GM12865 (cell line): ENCODE measurements around the gene PFAS.

Experiments used
- DNase-seq: peaks from one replicate; pipeline ENCODE4 v3.0.0; 2010; ENCODE audit warnings: low read depth
- H3K4me3 ChIP-seq: 2 replicates; pipeline ENCODE4 v1.5.1; 2011; ENCODE audit warnings: mild to moderate bottlenecking, low read depth, low read length, control low read depth
- TF ChIP-seq, protein P1 (sequence below): IDR thresholded peaks from 2 replicates; pipeline ENCODE4 v1.5.1; 2011; ENCODE audit warnings: low read length, control low read depth, low read depth, inconsistent platforms; ENCODE audit not compliant: insufficient read depth; ENCODE audit errors: missing control alignments

PFAS gene

DNA sequence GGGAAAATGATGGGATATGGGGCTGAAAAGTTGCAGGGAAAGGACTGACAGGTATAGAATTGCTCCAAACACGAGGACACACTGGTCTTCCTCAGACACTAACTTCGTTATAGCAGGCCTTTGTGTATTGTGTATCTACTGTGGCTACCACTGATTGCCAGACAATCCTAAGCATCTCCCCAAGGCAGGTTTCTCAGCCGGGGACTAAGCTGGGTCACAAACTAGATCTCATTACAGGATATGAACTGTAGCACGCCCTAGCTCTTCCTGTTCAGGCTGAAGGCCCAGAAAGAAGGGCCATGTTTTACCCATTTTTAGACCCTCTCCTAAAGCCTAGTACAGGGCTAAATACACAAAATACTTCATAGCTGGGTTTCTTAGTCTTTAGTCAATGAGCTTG, 34.3 kb downstream of the PFAS start:
- H3K4me3 ChIP-seq: no peak overlapping the region
- no peak for DNase-seq
- TF ChIP-seq, protein P1, sequence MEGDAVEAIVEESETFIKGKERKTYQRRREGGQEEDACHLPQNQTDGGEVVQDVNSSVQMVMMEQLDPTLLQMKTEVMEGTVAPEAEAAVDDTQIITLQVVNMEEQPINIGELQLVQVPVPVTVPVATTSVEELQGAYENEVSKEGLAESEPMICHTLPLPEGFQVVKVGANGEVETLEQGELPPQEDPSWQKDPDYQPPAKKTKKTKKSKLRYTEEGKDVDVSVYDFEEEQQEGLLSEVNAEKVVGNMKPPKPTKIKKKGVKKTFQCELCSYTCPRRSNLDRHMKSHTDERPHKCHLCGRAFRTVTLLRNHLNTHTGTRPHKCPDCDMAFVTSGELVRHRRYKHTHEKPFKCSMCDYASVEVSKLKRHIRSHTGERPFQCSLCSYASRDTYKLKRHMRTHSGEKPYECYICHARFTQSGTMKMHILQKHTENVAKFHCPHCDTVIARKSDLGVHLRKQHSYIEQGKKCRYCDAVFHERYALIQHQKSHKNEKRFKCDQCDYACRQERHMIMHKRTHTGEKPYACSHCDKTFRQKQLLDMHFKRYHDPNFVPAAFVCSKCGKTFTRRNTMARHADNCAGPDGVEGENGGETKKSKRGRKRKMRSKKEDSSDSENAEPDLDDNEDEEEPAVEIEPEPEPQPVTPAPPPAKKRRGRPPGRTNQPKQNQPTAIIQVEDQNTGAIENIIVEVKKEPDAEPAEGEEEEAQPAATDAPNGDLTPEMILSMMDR: no peak

DNA sequence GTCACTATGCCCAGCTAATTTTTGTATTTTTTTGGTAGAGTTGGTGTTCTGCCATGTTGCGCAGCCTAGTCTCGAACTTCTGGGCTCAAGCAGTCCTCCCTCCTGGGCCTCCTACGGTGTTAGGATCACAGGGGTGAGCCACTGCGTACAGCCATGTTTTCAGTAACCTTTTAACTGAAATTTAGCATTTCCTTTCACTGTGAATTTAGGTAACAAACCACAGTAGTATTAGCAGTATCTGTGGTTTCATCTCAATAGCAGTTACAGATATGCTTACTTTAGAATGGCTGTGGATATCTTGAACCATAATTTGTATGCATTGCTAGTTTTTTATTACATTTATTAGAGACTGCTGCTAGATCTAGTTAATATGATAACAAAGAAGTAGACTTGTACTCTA, 35.0 kb downstream of the PFAS start:
- no peak for DNase-seq
- H3K4me3 ChIP-seq: no peak overlapping the region
- TF ChIP-seq, protein P1: no peak

DNA sequence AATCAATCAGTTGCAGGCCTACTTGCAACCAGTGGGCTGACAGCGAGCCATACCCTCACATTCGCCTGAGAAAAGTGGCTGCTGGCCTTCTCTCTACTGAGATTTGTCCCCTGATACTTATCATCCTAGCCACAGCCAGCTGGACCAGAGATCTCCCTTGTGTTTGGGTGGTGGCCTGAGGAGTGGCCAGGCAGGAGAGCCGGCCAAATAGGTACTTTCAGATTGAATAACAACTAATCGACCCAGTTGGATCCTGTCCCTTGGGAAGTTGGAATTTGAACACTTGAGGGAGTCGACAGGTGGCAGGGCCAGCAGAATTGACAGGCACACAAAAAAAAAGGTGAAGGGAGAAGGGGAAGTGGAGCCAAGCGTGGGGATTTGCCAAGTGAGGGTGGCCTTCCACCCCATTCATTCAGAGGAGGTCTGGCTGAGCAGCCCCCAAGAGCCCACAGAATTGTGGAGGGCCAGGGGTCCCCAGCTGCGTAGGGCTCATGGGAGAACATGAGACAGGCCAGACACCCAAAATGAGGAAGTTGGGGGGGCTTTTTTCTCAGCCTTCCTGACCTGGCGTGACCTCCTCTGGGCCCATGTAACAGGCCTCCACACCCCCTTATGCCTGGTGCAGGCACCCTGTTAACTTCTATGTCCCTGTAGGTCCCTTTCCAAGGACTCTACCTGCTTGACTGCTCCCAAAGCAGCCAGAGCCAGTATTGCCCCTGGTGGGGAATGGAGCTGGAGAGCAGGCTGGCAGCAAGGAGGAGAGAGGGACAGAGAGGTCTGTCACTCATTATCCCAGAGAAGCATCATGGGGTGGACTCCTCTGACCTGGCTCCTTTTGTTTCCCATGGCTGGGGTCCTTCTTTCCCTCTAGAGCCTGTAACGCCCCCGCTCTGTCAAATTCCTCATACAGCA, 36.4 kb downstream of the PFAS start:
- H3K4me3 ChIP-seq: no peak overlapping the region
- TF ChIP-seq, protein P1: no peak
- DNase-seq: no peak

DNA sequence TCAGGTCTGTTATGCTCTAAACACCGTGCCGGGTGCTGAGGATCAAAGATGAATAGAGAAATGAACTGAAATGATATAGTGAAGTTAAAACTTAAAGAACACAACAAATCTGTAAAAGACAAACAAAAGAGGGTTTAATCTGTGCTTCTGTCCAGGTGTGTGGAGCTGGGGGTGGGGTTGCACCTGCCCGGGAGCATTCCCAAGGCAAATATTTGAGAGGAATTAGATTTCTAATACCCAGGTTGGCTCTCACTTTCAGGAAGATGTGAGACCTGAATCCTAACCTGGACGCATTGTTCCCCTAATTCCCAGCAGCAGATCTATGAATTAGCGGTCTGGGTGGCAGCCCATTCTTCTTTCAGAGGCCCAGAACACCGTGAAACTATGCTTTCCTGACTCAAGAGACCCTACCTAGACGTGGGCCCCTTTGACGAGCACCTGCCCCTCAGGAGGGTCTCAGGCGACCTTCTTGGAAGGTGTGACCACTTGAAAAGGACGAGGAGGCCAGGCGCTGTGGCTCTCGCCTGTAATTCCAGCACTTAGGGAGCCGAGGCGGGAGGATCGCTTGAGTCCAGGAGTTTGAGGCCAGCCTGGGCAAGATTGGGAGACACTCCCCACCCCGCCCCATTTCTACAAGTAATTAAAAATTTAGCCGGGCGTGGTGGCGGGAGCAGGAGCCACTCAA, 38.7 kb downstream of the PFAS start:
- DNase-seq: no peak
- TF ChIP-seq, protein P1: no peak
- peak overlapping the region; percentile 78 for H3K4me3 ChIP-seq

DNA sequence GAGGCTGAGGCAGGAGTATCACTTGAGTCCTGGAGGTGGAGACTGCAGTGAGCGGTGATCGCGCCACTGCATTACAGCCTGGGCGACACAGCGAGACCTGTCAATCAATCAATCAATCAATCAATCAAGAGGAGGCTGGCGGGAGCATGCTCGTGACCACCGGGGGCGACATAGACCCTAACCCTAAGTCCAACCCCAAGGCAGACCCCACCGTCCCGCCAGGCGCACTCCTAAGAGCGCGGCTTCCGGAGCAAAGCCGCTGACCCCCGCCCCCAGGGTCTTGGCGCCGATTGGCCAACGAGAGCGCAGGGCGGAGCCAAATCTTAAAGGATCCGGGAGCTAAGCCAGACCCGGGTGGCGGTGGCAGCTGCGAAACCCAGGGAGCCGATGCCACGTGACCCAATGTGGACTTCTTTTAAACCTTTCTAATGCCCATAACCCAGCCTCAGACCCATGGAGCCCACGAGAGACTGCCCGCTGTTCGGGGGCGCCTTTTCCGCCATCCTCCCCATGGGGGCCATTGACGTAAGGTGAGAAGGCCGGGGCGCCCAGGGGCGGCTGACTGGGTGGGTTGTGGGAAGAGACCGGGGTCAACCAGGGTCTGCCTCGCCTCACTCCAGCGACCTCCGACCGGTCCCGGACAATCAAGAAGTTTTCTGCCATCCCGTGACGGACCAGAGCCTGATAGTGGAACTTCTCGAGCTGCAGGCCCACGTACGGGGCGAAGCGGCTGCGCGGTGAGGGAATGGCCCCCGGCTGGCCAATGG, 39.4 kb downstream of the PFAS start, which contains the start of gene RANGRF:
Gene RANGRF, plus strand, starts transcription at position 335 of the 767 bp plus-strand sequence. Its CDS starts 119 bp downstream, at position 454.
- DNase-seq: peak; percentile 88
- TF ChIP-seq, protein P1: no peak
- peak within 1 kb of the TSS; percentile 78 for H3K4me3 ChIP-seq

DNA sequence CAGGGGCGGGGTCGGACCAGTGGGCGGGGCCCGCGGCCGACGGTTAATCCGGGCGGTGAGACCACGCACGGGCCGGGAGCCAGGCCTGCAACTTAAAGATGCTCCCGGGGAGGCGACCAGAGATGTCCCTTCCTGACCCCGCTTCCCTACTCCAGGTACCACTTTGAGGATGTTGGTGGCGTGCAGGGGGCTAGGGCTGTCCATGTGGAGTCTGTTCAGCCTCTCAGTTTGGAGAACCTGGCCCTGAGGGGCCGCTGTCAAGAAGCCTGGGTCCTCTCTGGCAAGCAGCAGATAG, 40.0 kb downstream of the PFAS start:
- DNase-seq: no peak
- TF ChIP-seq, protein P1: no peak
- H3K4me3 ChIP-seq: peak overlapping the region; percentile 78
